IMR-90 (cell line): ENCODE results near the gene AQP6. TPM values are rescaled to one million over a fixed set of nuclear protein-coding genes. Genes with fewer than 3 reads are reported as not detected.

ENCODE experiments used
- ATAC-seq: fragments of 200-7000 bp; cut with Tn5 transposase; 2 replicates; pipeline ENCODE4 v1.9.1; 2020; ENCODE audit warnings: low read depth, mild to moderate bottlenecking, moderate library complexity
- BruUV-seq: library from RNA; stranded (reverse); fragments of 400-500 nt; replicated peaks from 2 replicates; lab custom pipeline; 2021; lab: Mats Ljungman, UMichigan
- CTCF ChIA-PET: fragments of 300-600 bp; formaldehyde crosslinking; extraction: SDS; loops from one replicate; lab custom pipeline; 2021; ENCODE audit warnings: antibody characterized with exemption; lab: Yijun Ruan, JAX
- POLR2A ChIA-PET: fragments of 300-600 bp; sonication (Branson Sonifier 250); formaldehyde crosslinking; loops from one replicate; lab custom pipeline; 2022; ENCODE audit warnings: antibody characterized with exemption; ENCODE audit not compliant: unreplicated experiment; lab: Charles Lee
- DNase-seq: peaks from one replicate; pipeline ENCODE4 v3.0.0; 2013
- H2AFZ ChIP-seq: replicated peaks from 2 replicates; pipeline ENCODE3; 2013; ENCODE audit warnings: low read length, mild to moderate bottlenecking; ENCODE audit not compliant: poor library complexity
- H2AK5ac ChIP-seq: 2 replicates; pipeline ENCODE4 v1.6.1; 2013; ENCODE audit warnings: low read depth, low read length, inconsistent platforms
- H2AK9ac ChIP-seq: replicated peaks from 2 replicates; pipeline ENCODE3; 2013; ENCODE audit warnings: mild to moderate bottlenecking, low read depth, low read length, moderate library complexity; ENCODE audit not compliant: poor library complexity
- H2BK120ac ChIP-seq: 2 replicates; pipeline ENCODE4 v1.6.1; 2013; ENCODE audit warnings: low read depth, low read length, inconsistent platforms
- H2BK15ac ChIP-seq: 3 replicates; pipeline ENCODE4 v1.6.1; 2013; ENCODE audit warnings: low read depth, low read length, inconsistent platforms
- H2BK20ac ChIP-seq: 2 replicates; pipeline ENCODE4 v1.6.1; 2013; ENCODE audit warnings: low read depth, mild to moderate bottlenecking, inconsistent platforms, low read length, moderate library complexity
- H2BK5ac ChIP-seq: 2 replicates; pipeline ENCODE4 v1.6.1; 2013; ENCODE audit warnings: mild to moderate bottlenecking, low read depth, low read length, inconsistent platforms; ENCODE audit not compliant: poor library complexity, severe bottlenecking
- H3K14ac ChIP-seq: replicated peaks from 2 replicates; pipeline ENCODE4 v1.6.1; 2013; ENCODE audit warnings: low read depth, low read length, inconsistent platforms
- H3K18ac ChIP-seq: 2 replicates; pipeline ENCODE4 v1.6.1; 2013; ENCODE audit warnings: low read depth, low read length, control low read depth
- H3K23ac ChIP-seq: 2 replicates; pipeline ENCODE4 v1.6.1; 2013; ENCODE audit warnings: low read depth, low read length, inconsistent platforms
- H3K27ac ChIP-seq: 2 replicates; pipeline ENCODE4 v1.5.1; 2013; ENCODE audit warnings: mild to moderate bottlenecking, control low read depth, low read length; ENCODE audit not compliant: insufficient read depth
- H3K27me3 ChIP-seq: 2 replicates; pipeline ENCODE4 v1.6.1; 2013; ENCODE audit warnings: low read length; ENCODE audit not compliant: control insufficient read depth, insufficient read depth
- H3K36me3 ChIP-seq: 2 replicates; pipeline ENCODE4 v1.6.1; 2013; ENCODE audit warnings: low read length, mixed read lengths; ENCODE audit not compliant: control insufficient read depth, insufficient read depth
- H3K4ac ChIP-seq: 2 replicates; pipeline ENCODE4 v1.6.1; 2013; ENCODE audit warnings: low read depth, low read length, inconsistent platforms
- H3K4me1 ChIP-seq: 2 replicates; pipeline ENCODE4 v1.6.1; 2013; ENCODE audit warnings: low read length, mixed read lengths; ENCODE audit not compliant: control insufficient read depth, insufficient read depth
- H3K4me2 ChIP-seq: 2 replicates; pipeline ENCODE4 v1.6.1; 2013; ENCODE audit warnings: low read depth, mild to moderate bottlenecking, control low read depth, low read length, moderate library complexity
- H3K4me3 ChIP-seq: 2 replicates; pipeline ENCODE4 v1.5.1; 2013; ENCODE audit warnings: low read depth, mild to moderate bottlenecking, control low read depth, low read length, moderate library complexity; ENCODE audit not compliant: insufficient read depth
- H3K56ac ChIP-seq: 2 replicates; pipeline ENCODE4 v1.6.1; 2013; ENCODE audit warnings: low read length, inconsistent platforms; ENCODE audit not compliant: insufficient read depth; ENCODE audit errors: extremely low read depth
- H3K79me1 ChIP-seq, 2 experiments: 2 replicates each; pipeline ENCODE4 v1.6.1; 2013; ENCODE audit warnings: low read length in 2 of 2, inconsistent platforms in 1 of 2, low read depth in 1 of 2
- H3K9ac ChIP-seq: 2 replicates; pipeline ENCODE4 v1.6.1; 2013; ENCODE audit warnings: low read depth, low read length, control low read depth
- H3K9me1 ChIP-seq: 2 replicates; pipeline ENCODE4 v1.6.1; 2013; ENCODE audit warnings: low read length, inconsistent platforms; ENCODE audit not compliant: insufficient read depth
- H3K9me3 ChIP-seq: 2 replicates; pipeline ENCODE4 v1.6.1; 2013; ENCODE audit warnings: low read length; ENCODE audit not compliant: control insufficient read depth, insufficient read depth
- H4K20me1 ChIP-seq: 2 replicates; pipeline ENCODE4 v1.6.1; 2013; ENCODE audit warnings: low read length, inconsistent platforms; ENCODE audit not compliant: insufficient read depth
- H4K5ac ChIP-seq: 2 replicates; pipeline ENCODE4 v1.6.1; 2013; ENCODE audit warnings: mild to moderate bottlenecking, low read depth, low read length, control low read depth
- H4K8ac ChIP-seq, 2 experiments: 2 replicates each; pipeline ENCODE4 v1.6.1; 2013; ENCODE audit warnings: low read depth in 2 of 2, low read length in 2 of 2, control low read depth in 1 of 2, inconsistent platforms in 1 of 2
- H4K91ac ChIP-seq: 2 replicates; pipeline ENCODE4 v1.6.1; 2013; ENCODE audit warnings: low read depth, low read length, inconsistent platforms; ENCODE audit not compliant: insufficient read depth
- BHLHE40 ChIP-seq: fragments of 150-350 bp; IDR thresholded peaks from 2 replicates; pipeline ENCODE4 v1.6.1; 2016; ENCODE audit warnings: mild to moderate bottlenecking, low read depth, low read length
- FOS ChIP-seq: fragments of 150-350 bp; IDR thresholded peaks from 2 replicates; pipeline ENCODE4 v1.6.1; 2016; ENCODE audit warnings: low read depth, low read length
- MAFK ChIP-seq: IDR thresholded peaks from 2 replicates; pipeline ENCODE4 v1.6.1; 2012; ENCODE audit warnings: low read depth, low read length, improper control_type of control experiment
- MAZ ChIP-seq: IDR thresholded peaks from 2 replicates; pipeline ENCODE4 v1.6.1; 2012; ENCODE audit warnings: low read depth, mild to moderate bottlenecking, low read length, improper control_type of control experiment, moderate library complexity, borderline replicate concordance
- POLR2A ChIP-seq: IDR thresholded peaks from 2 replicates; pipeline ENCODE4 v1.6.1; 2012; ENCODE audit warnings: mild to moderate bottlenecking, low read depth, low read length
- RAD21 ChIP-seq: IDR thresholded peaks from 2 replicates; pipeline ENCODE4 v1.6.1; 2012; ENCODE audit warnings: low read length, improper control_type of control experiment
- WGBS, 2 experiments: methylation state at CpG; one replicate each; pipeline versions ENCODE4 v1.1.5 to v1.1.7; 2013; ENCODE audit warnings: missing lambda C conversion rate in 2 of 2; ENCODE audit not compliant: insufficient read length in 1 of 2; ENCODE audit errors: extremely low coverage in 2 of 2; 5-methylcytosine and 5-hydroxymethylcytosine counted together
- dilution Hi-C: fragments of 300-500 bp; cut with HindIII; formaldehyde crosslinking; loops from one replicate; pipeline ENCODE4 v1.14.3; 2018; ENCODE audit warnings: low sequenced_read_pairs; ENCODE audit not compliant: unreplicated experiment
- in situ Hi-C: fragments of 300-500 bp; cut with MboI; formaldehyde crosslinking; loops from 3 replicates; pipeline ENCODE4 v1.14.3; 2019; ENCODE audit warnings: low sequenced_read_pairs, inconsistent platforms, mixed read lengths
- intact Hi-C: fragments of 100-400 bp; cut with micrococcal nuclease; formaldehyde crosslinking; loops from 2 replicates; pipeline ENCODE4 v1.10.0; 2022
- polyA plus RNA-seq, 3 experiments: library from polyadenylated mRNA; depleted of rRNA; stranded (reverse); fragments of >200 nt; gene quantifications; 2 replicates each; pipeline ENCODE4 v1.2.3, GENCODE V29; 2012; ENCODE audit warnings: low replicate concordance in 1 of 3
- total RNA-seq: library from RNA; depleted of rRNA; stranded (reverse); fragments of >200 nt; gene quantifications from 2 replicates; pipeline ENCODE4 v1.2.3, GENCODE V29; 2012
- TF ChIP-seq, protein P1 (sequence below): conservative IDR thresholded peaks from 2 replicates; pipeline ENCODE4 v1.5.1; 2012; ENCODE audit warnings: mild to moderate bottlenecking, low read depth, low read length, improper control_type of control experiment
- TF ChIP-seq, protein P2 (sequence below): fragments of 150-350 bp; IDR thresholded peaks from 2 replicates; pipeline ENCODE4 v1.6.1; 2017; ENCODE audit warnings: mild to moderate bottlenecking, antibody characterized with exemption, low read length, low read depth

Gene AQP6
- total and polyA plus RNA-seq, 2 of the 4 experiments (the other 2 are of a cell fraction) = not detected

DNA sequence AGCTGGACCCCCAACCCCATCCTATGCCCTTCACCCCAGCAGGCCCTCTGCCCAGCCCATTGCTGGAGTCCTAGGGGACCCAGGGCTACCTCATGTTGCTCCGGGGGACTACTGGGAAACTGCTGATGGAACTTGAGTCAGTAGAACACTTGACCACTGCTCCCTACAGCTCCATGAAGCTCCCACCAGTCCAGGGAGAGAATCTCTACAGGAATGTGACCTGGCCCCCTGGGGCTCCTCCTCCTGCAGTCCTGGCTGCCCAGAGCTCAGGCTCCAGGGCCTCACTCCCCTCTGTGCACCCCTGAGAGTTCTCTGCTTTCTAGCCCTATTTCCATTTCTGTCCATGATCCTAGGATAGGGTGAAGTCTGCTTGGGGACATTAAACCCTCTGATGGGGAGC lies 33.0 kb upstream of the AQP6 start:
- Histone ChIP-seq H3K4me1 (no peaks in the 10 kb centered on the region), H2AFZ (no peak overlapping the region), H3K9me1 (0 out of 2 replicates have a peak, but pooled peaks cover under 1% of the 10 kb centered on the region), H3K14ac (no peak overlapping the region), H3K56ac (no peak overlapping the region), H3K4me2 (no peak overlapping the region), H2BK15ac (no peak overlapping the region), H2AK5ac (no peak overlapping the region), H2BK120ac (no peak overlapping the region), H4K91ac (no peak overlapping the region), H4K8ac (no peak overlapping the region), H3K36me3 (no peaks in the 10 kb centered on the region), H3K4ac (no peak overlapping the region), H3K9ac (no peak overlapping the region), H2BK5ac (no peak overlapping the region), H4K5ac (no peak overlapping the region), H3K4me3 (no peak overlapping the region), H3K27me3 (no peaks in the 10 kb centered on the region), H3K27ac (no peak overlapping the region), H3K18ac (no peak overlapping the region), H3K9me3 (no peaks in the 10 kb centered on the region), H2AK9ac (no peak overlapping the region), H2BK20ac (no peak overlapping the region), H4K20me1 (no peaks in the 10 kb centered on the region), H3K23ac (no peak overlapping the region), H3K79me1 (no peaks in the 10 kb centered on the region)
- dilution Hi-C loops = no loop called here
- ATAC-seq = no peak
- no TSS peak for BruUV-seq
- TF ChIP-seq FOS (no peak), BHLHE40 (no peak), RAD21 (no peak), POLR2A (no peak), MAZ (no peak), MAFK (no peak)
- TF ChIP-seq, protein P1, sequence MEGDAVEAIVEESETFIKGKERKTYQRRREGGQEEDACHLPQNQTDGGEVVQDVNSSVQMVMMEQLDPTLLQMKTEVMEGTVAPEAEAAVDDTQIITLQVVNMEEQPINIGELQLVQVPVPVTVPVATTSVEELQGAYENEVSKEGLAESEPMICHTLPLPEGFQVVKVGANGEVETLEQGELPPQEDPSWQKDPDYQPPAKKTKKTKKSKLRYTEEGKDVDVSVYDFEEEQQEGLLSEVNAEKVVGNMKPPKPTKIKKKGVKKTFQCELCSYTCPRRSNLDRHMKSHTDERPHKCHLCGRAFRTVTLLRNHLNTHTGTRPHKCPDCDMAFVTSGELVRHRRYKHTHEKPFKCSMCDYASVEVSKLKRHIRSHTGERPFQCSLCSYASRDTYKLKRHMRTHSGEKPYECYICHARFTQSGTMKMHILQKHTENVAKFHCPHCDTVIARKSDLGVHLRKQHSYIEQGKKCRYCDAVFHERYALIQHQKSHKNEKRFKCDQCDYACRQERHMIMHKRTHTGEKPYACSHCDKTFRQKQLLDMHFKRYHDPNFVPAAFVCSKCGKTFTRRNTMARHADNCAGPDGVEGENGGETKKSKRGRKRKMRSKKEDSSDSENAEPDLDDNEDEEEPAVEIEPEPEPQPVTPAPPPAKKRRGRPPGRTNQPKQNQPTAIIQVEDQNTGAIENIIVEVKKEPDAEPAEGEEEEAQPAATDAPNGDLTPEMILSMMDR = no peak
- TF ChIP-seq, protein P2, sequence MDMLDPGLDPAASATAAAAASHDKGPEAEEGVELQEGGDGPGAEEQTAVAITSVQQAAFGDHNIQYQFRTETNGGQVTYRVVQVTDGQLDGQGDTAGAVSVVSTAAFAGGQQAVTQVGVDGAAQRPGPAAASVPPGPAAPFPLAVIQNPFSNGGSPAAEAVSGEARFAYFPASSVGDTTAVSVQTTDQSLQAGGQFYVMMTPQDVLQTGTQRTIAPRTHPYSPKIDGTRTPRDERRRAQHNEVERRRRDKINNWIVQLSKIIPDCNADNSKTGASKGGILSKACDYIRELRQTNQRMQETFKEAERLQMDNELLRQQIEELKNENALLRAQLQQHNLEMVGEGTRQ = no peak
- ChIA-PET CTCF (no interaction called here), POLR2A (no interaction called here)
- in situ Hi-C loops = no loop called here
- no CpG with 5 or more reads among the region's 1 CpG for WGBS, 2 experiments
- intact Hi-C loops = no loop called here
- no peak for DNase-seq
